ENCODE results near the gene GOLGA1. TPM values are rescaled to one million over a fixed set of nuclear protein-coding genes. Genes with fewer than 3 reads are reported as not detected.

The GOLGA1 gene
- total RNA-seq, 1 experiment from 2014 or later = 9.6 TPM

DNA sequence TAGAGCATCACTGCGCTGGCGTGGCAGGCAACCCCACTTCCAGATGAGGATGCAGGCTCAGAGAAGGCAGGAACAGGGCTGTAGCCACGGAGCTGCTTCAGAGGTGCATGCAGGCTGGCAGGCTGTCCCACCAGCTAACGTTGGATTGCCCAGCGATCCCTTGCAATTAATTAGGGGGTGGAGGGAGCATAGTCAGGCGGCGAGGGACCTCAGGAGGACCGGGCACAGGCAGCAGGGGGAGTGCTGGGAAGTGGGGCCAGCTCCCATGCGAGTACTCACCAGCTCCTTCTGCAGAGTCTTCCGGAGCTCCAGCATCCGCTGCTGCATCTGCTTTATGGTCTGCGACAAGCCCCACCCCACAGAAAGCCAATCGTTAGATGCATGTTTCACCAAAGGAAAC lies 58.7 kb downstream of the GOLGA1 start:
- DNase-seq (ENCODE audit: low spot score) (peak; percentile 31), ATAC-seq (peak; percentile 43; the same call in 1 of the 2 replicates)
- Mint-ChIP-seq H3K27ac (no peak overlapping the region), H3K9me3 (no peaks in the 10 kb centered on the region), H3K4me1 (peaks cover 48% of the 10 kb centered on the region), H3K36me3 (peaks cover 6% of the 10 kb centered on the region), H3K27me3 (ENCODE audit: low read depth) (no peaks in the 10 kb centered on the region), H3K4me3 (no peak overlapping the region)
- POLR2A ChIA-PET = no interaction called here
- CTCF ChIA-PET = interaction anchor here (0.7 to 6.3 kb wide), 9 partner anchors 12 to 262 kb away, joined by 3 to 40 read pairs (median 4); partner anchors contain the start of genes SCAI and WDR38
- TF ChIP-seq CREM (CRISPR knock-in tag; IDR thresholded peaks at IDR 0.05) (no peak), IRF2 (CRISPR knock-in tag; IDR thresholded peaks at IDR 0.05; ENCODE audit: borderline replicate concordance, low read depth) (no peak), TEAD1 (CRISPR knock-in tag; IDR thresholded peaks at IDR 0.05) (no peak), CREB1 (CRISPR knock-in tag; IDR thresholded peaks at IDR 0.05) (no peak)
- TF ChIP-seq, protein P1, sequence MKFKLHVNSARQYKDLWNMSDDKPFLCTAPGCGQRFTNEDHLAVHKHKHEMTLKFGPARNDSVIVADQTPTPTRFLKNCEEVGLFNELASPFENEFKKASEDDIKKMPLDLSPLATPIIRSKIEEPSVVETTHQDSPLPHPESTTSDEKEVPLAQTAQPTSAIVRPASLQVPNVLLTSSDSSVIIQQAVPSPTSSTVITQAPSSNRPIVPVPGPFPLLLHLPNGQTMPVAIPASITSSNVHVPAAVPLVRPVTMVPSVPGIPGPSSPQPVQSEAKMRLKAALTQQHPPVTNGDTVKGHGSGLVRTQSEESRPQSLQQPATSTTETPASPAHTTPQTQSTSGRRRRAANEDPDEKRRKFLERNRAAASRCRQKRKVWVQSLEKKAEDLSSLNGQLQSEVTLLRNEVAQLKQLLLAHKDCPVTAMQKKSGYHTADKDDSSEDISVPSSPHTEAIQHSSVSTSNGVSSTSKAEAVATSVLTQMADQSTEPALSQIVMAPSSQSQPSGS (CRISPR knock-in tag; IDR thresholded peaks at IDR 0.05; ENCODE audit: borderline replicate concordance, low read depth) = no peak

DNA sequence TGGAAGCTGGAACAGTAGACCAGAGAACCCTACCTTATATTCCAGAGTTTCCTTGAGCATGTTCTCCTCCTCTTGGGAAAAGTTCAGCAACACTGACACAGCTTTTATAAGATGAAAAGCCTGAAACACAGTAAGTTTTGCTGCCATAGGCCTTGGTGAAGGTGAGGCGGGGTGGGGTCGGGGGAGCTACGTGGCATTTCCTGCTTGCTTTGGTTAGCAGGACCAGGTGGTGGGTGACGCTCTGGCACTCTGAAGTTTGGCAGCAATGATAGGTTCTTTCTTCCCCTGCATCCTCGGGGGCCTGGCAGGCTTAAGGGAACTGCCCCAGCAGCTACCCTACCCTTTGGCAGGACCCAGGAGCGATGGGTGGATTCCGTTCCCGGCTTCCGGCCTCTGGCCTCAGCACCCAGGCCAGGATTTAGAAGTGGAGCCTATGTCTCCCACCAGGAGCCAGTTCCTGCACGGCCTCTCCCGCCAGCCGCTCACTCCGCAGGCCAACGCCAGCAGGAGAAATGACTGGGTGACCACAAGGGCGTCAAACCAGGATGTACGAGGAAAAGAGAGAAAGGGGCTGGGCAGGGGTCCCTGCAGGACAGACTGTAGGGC lies 59.6 kb downstream of the GOLGA1 start:
- peaks cover 48% of the 10 kb centered on the region for H3K4me1 Mint-ChIP-seq
- no peak for ATAC-seq

More for the DNA sequence above, 59.6 kb downstream of the GOLGA1 start:
- Mint-ChIP-seq H3K36me3 (peaks cover 14% of the 10 kb centered on the region), H3K27ac (no peak overlapping the region), H3K9me3 (no peaks in the 10 kb centered on the region), H3K4me3 (no peak overlapping the region), H3K27me3 (ENCODE audit: low read depth) (no peaks in the 10 kb centered on the region)
- CTCF ChIA-PET = interaction anchor here (0.7 to 6.3 kb wide), 5 partner anchors 13 to 107 kb away, joined by 3 to 40 read pairs (median 7); partner anchors contain the start of gene WDR38
- DNase-seq (ENCODE audit: low spot score) = no peak
- TF ChIP-seq, protein P2, sequence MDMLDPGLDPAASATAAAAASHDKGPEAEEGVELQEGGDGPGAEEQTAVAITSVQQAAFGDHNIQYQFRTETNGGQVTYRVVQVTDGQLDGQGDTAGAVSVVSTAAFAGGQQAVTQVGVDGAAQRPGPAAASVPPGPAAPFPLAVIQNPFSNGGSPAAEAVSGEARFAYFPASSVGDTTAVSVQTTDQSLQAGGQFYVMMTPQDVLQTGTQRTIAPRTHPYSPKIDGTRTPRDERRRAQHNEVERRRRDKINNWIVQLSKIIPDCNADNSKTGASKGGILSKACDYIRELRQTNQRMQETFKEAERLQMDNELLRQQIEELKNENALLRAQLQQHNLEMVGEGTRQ (CRISPR knock-in tag; IDR thresholded peaks at IDR 0.05) = no peak
- TF ChIP-seq ZNF671 (CRISPR knock-in tag; IDR thresholded peaks at IDR 0.05) = no peak
- TF ChIP-seq, protein P3, sequence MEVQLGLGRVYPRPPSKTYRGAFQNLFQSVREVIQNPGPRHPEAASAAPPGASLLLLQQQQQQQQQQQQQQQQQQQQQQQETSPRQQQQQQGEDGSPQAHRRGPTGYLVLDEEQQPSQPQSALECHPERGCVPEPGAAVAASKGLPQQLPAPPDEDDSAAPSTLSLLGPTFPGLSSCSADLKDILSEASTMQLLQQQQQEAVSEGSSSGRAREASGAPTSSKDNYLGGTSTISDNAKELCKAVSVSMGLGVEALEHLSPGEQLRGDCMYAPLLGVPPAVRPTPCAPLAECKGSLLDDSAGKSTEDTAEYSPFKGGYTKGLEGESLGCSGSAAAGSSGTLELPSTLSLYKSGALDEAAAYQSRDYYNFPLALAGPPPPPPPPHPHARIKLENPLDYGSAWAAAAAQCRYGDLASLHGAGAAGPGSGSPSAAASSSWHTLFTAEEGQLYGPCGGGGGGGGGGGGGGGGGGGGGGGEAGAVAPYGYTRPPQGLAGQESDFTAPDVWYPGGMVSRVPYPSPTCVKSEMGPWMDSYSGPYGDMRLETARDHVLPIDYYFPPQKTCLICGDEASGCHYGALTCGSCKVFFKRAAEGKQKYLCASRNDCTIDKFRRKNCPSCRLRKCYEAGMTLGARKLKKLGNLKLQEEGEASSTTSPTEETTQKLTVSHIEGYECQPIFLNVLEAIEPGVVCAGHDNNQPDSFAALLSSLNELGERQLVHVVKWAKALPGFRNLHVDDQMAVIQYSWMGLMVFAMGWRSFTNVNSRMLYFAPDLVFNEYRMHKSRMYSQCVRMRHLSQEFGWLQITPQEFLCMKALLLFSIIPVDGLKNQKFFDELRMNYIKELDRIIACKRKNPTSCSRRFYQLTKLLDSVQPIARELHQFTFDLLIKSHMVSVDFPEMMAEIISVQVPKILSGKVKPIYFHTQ (CRISPR knock-in tag; IDR thresholded peaks at IDR 0.05) = no peak
- no peak for TF ChIP-seq PRRX2 (CRISPR knock-in tag; IDR thresholded peaks at IDR 0.05)
- no peak for TF ChIP-seq ZNF423 (CRISPR knock-in tag; IDR thresholded peaks at IDR 0.05)
- TF ChIP-seq, protein P1 (CRISPR knock-in tag; IDR thresholded peaks at IDR 0.05; ENCODE audit: borderline replicate concordance, low read depth) = no peak
- TF ChIP-seq, protein P4, sequence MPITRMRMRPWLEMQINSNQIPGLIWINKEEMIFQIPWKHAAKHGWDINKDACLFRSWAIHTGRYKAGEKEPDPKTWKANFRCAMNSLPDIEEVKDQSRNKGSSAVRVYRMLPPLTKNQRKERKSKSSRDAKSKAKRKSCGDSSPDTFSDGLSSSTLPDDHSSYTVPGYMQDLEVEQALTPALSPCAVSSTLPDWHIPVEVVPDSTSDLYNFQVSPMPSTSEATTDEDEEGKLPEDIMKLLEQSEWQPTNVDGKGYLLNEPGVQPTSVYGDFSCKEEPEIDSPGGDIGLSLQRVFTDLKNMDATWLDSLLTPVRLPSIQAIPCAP (CRISPR knock-in tag; IDR thresholded peaks at IDR 0.05) = no peak
- TF ChIP-seq ELF4 (CRISPR knock-in tag; IDR thresholded peaks at IDR 0.05; ENCODE audit: low read depth) = no peak
- no peak for TF ChIP-seq NR3C1 (CRISPR knock-in tag; conservative IDR thresholded peaks at IDR 0.05; ENCODE audit: low read depth)
- TF ChIP-seq TP53 (CRISPR knock-in tag; IDR thresholded peaks at IDR 0.05) = no peak
- no peak for TF ChIP-seq CBFB (CRISPR knock-in tag; IDR thresholded peaks at IDR 0.05; ENCODE audit: low read depth)
- no peak for TF ChIP-seq ZNF317 (CRISPR knock-in tag; IDR thresholded peaks at IDR 0.05; ENCODE audit: borderline replicate concordance, low read depth)
- TF ChIP-seq, protein P5, sequence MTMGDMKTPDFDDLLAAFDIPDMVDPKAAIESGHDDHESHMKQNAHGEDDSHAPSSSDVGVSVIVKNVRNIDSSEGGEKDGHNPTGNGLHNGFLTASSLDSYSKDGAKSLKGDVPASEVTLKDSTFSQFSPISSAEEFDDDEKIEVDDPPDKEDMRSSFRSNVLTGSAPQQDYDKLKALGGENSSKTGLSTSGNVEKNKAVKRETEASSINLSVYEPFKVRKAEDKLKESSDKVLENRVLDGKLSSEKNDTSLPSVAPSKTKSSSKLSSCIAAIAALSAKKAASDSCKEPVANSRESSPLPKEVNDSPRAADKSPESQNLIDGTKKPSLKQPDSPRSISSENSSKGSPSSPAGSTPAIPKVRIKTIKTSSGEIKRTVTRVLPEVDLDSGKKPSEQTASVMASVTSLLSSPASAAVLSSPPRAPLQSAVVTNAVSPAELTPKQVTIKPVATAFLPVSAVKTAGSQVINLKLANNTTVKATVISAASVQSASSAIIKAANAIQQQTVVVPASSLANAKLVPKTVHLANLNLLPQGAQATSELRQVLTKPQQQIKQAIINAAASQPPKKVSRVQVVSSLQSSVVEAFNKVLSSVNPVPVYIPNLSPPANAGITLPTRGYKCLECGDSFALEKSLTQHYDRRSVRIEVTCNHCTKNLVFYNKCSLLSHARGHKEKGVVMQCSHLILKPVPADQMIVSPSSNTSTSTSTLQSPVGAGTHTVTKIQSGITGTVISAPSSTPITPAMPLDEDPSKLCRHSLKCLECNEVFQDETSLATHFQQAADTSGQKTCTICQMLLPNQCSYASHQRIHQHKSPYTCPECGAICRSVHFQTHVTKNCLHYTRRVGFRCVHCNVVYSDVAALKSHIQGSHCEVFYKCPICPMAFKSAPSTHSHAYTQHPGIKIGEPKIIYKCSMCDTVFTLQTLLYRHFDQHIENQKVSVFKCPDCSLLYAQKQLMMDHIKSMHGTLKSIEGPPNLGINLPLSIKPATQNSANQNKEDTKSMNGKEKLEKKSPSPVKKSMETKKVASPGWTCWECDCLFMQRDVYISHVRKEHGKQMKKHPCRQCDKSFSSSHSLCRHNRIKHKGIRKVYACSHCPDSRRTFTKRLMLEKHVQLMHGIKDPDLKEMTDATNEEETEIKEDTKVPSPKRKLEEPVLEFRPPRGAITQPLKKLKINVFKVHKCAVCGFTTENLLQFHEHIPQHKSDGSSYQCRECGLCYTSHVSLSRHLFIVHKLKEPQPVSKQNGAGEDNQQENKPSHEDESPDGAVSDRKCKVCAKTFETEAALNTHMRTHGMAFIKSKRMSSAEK (CRISPR knock-in tag; IDR thresholded peaks at IDR 0.05; ENCODE audit: borderline replicate concordance) = no peak
- TF ChIP-seq KAT7 (CRISPR knock-in tag; IDR thresholded peaks at IDR 0.05; ENCODE audit: borderline replicate concordance) = no peak
- TF ChIP-seq SP1 (CRISPR knock-in tag; conservative IDR thresholded peaks at IDR 0.05) = no peak
- TF ChIP-seq, protein P6, sequence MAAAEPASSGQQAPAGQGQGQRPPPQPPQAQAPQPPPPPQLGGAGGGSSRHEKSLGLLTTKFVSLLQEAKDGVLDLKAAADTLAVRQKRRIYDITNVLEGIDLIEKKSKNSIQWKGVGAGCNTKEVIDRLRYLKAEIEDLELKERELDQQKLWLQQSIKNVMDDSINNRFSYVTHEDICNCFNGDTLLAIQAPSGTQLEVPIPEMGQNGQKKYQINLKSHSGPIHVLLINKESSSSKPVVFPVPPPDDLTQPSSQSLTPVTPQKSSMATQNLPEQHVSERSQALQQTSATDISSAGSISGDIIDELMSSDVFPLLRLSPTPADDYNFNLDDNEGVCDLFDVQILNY (CRISPR knock-in tag; IDR thresholded peaks at IDR 0.05) = no peak
- POLR2A ChIA-PET = interaction anchor here (0.7 to 2.7 kb wide), 2 partner anchors 20 to 24 kb away, joined by 4 to 7 read pairs; partner anchors contain the start of gene RPL35

Measured in WTC11 (cell line).